SK-N-SH treated with all-trans-retinoic acid at 6 μM for 48 hours (cell line): ENCODE results near the gene CRYBA1.

Source experiments
- ARNTL ChIP-seq: fragments of 450-650 bp; formaldehyde crosslinking; IDR thresholded peaks from 2 replicates; pipeline ENCODE4 v1.5.0; 2020; ENCODE audit warnings: low read depth, mild to moderate bottlenecking, moderate library complexity, borderline replicate concordance
- BACH2 ChIP-seq: fragments of 250-450 bp; sonication (Bioruptor Pico); IDR thresholded peaks from 2 replicates; pipeline ENCODE4 v1.9.0; 2021; ENCODE audit warnings: mild to moderate bottlenecking, borderline replicate concordance
- CSRNP3 ChIP-seq: fragments of 250-450 bp; sonication (Bioruptor Pico); IDR thresholded peaks from 2 replicates; pipeline ENCODE4 v1.5.1; 2021; ENCODE audit warnings: mild to moderate bottlenecking, moderate library complexity
- ISL1 ChIP-seq: fragments of 250-450 bp; sonication (Bioruptor Pico); IDR thresholded peaks from 2 replicates; pipeline ENCODE4 v2.1.2; 2022; ENCODE audit warnings: mild to moderate bottlenecking, moderate library complexity
- PATZ1 ChIP-seq: fragments of 250-450 bp; sonication (Bioruptor Pico); IDR thresholded peaks from 2 replicates; pipeline ENCODE4 v1.8.0; 2020; ENCODE audit warnings: mild to moderate bottlenecking, moderate library complexity, borderline replicate concordance
- TCF4 ChIP-seq: fragments of 250-450 bp; sonication (Bioruptor Pico); IDR thresholded peaks from 2 replicates; pipeline ENCODE4 v1.8.0; 2021; ENCODE audit warnings: mild to moderate bottlenecking, moderate library complexity, borderline replicate concordance
- ZFP3 ChIP-seq: fragments of 250-450 bp; sonication (Bioruptor Pico); IDR thresholded peaks from 2 replicates; pipeline ENCODE4 v1.5.0; 2020; ENCODE audit warnings: mild to moderate bottlenecking, moderate library complexity
- ZFP30 ChIP-seq: fragments of 450-650 bp; formaldehyde crosslinking; IDR thresholded peaks from 2 replicates; pipeline ENCODE4 v1.5.0; 2022; ENCODE audit warnings: mild to moderate bottlenecking, moderate library complexity
- TF ChIP-seq, protein P1 (sequence below): fragments of 250-450 bp; sonication (Bioruptor Pico); IDR thresholded peaks from 2 replicates; pipeline ENCODE4 v1.5.1; 2020; ENCODE audit warnings: low read depth, mild to moderate bottlenecking, moderate library complexity

- TF ChIP-seq ZFP3 (CRISPR knock-in tag) = no peak
- TF ChIP-seq ZFP30 = no peak
- TF ChIP-seq TCF4 = no peak
- TF ChIP-seq PATZ1 = no peak
- no peak for TF ChIP-seq ARNTL
- no peak for TF ChIP-seq ISL1 (CRISPR knock-in tag)
- no peak for TF ChIP-seq CSRNP3 (CRISPR knock-in tag)
- TF ChIP-seq, protein P1, sequence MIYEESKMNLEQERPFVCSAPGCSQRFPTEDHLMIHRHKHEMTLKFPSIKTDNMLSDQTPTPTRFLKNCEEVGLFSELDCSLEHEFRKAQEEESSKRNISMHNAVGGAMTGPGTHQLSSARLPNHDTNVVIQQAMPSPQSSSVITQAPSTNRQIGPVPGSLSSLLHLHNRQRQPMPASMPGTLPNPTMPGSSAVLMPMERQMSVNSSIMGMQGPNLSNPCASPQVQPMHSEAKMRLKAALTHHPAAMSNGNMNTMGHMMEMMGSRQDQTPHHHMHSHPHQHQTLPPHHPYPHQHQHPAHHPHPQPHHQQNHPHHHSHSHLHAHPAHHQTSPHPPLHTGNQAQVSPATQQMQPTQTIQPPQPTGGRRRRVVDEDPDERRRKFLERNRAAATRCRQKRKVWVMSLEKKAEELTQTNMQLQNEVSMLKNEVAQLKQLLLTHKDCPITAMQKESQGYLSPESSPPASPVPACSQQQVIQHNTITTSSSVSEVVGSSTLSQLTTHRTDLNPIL (CRISPR knock-in tag) = no peak
- no peak for TF ChIP-seq BACH2 (CRISPR knock-in tag)
Observed at GRCh38 chr17:29209073-29209472, 37.6 kb upstream of the CRYBA1 start.
